AG08395 (cell line): ENCODE measurements around the gene PARP14.

ENCODE experiments used
- DNase-seq: peaks from one replicate; pipeline ENCODE4 v3.0.0; 2012; ENCODE audit warnings: mixed read lengths, low spot score

Gene PARP14

DNA sequence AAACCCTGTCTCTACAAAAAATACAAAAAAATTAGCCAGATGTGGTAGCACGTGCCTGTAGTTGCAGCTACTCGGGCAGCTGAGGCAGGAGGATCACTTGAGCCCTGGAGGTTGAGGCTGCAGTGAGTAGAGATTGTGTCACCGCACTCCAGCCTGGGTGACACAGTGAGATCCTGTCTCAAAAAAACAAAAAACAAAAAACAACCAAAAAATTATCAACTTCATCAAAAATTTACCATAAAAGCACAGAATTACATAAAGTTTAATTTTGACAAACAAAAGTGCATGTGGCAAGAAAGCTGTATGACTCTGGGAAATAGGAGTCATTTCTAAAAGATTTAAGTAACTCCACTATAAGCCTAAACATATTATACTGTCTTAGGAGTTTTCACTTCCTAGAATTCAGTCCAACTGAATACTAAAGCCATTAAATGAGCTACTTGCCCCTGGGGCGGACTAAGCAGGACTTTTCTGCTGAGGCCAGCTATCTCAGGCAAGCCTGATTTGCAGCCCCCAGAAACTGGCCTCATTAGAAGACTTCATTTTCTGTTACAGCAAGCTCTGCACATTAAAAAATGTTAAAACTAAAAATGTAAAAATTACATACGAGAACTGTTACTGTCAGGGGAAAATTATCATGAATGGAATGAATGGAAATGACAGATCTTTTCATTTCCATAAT lies 90.0 kb downstream of the PARP14 start:
- DNase-seq = no peak

DNA sequence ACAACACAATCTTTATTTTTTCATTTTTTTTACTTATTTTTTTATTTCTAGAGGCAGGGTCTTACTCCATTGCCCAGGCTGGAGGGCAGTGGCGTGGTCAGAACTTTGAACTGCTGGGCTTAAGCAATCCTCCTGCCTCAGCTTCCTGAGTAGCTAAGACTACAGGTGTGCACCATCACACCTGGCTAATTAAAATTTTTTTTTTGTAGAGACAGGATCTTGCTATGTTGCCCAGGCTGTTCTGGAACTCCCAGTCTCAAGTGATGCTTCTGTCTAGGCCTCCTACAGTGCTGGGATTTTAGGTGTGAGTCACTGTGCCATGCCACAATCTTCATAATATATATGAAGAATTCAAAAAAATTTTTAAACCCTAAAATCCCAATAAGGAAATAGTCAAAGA lies 92.2 kb downstream of the PARP14 start:
- no peak for DNase-seq

GRCh38 chr3:122773944-122774509 lies 93.4 kb downstream of the PARP14 start:
- DNase-seq = no peak

DNA sequence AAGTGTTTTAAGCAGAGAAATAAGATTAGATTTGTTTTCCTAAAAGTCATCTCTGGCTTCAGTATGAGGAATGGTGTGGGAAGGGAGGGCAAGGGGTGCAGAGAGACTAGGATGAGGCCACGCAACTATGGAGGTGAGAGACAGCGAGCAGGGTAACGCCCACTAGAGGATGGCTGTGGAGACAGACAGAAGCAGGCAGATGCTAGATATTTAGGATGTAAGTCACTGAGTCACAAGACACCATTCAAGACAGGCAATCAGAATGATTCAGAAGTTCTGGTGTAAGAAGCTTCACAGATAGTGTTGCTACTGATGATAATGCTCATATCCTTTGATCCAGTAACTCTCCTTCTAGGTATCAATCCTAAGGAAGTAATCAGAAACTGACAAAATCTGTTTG lies 93.9 kb downstream of the PARP14 start:
- DNase-seq = no peak

DNA sequence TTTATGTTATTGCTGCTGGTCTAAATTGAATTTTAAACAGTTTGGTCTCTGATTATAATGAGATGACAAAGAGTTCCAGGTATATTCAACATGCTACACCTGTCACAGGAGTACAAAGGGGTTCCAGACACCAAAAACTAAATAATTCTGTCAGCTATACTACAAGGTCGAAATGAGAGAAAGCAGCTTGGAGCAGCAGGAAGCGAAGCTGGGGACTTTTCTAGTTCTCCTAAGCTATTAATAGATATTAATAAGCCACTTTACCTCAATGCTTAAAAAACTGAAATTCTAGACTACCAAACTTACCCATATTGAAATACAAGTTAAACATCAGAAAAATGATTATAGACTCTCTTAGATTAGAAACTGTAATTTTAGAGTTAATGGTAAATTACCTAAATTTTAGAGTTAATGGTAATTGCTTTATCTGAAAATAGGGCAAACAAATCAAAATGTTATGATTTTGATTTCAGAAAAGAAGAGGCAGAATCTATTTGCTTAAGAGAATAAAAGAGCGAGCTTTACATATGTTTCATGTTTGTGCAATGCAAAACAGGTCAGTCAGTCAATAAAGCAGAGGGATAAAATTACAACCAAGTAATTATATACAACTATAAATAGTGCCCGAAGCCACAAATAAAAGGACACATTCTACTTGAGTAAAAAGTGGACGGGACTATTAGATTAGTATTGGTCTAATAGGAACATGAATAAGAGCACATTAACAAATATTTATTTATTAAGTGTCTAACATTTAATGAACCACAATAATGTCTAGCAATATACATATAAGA lies 96.2 kb downstream of the PARP14 start:
- DNase-seq = no peak

DNA sequence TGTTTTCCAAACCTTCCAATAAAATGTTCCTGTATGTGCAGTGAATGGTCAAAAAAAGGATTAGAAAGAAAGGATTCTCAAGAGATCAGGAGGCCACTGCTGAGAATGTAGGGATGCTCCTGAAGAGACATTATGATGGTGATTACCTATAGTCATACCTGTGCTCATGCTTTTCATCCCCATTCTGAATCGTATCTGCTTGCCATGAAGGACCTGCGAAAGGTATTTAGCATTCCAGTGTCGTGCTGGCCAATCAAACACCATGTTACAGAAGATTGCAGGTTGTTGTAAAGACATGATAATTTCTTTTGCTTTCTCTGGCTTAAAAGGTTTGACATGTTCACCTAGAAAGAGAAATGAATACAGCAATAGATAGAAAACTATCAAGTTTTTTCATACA lies 96.9 kb downstream of the PARP14 start:
- DNase-seq = no peak
